Activated CD4-positive, alpha-beta T cell treated with anti-CD3 and anti-CD28 coated beads, Interleukin-2, amount 50 U/mL, for 48 hours (primary cell): ENCODE results near the gene PLPP1.

ENCODE experiments used
- DNase-seq, 2 experiments: peaks; one replicate each; pipeline ENCODE4 v3.0.0-alpha.2; 2020

The PLPP1 gene

DNA sequence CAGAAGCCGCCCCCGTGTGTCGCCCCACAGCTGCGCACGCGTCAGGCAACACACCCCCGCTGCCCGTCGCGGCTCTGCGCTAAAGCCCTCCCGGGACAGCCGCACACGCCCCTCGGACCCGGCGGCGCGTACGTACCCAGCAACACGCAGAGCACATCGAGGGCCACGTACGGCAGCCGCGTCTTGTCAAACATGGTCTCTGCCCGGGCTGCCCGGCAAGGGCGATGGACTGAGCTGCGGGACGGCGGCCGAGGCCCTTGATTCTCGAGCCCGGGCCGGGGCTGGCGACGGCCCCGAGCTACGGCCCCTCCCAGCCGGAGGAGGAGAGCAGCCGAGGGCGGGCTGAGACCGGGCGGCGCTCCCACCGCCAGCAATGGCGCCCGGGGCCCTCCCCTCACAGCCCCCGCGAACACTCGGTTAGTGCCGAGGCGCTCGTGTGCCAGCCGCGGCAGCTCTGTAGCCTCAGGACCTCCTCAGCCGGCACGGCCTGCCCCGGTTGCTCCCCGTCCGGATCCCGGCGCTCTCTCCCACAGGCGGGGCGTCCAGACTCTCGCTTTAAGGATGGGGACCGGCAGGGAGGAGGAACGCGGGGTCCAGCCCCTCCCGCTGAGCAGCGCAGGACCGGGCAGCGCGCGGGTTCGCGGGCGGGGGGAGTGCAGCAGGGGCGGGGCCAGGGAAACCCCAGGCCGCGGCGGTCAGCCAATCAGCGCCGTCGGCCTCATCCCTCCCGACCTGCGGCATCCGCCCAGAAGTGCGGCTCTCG lies at the start of gene PLPP1:
Gene PLPP1, minus strand, starts transcription at position 529 of the 763 bp plus-strand sequence. Its CDS starts 335 bp downstream, at position 194.
- peak; percentile 82 to 86 for DNase-seq

DNA sequence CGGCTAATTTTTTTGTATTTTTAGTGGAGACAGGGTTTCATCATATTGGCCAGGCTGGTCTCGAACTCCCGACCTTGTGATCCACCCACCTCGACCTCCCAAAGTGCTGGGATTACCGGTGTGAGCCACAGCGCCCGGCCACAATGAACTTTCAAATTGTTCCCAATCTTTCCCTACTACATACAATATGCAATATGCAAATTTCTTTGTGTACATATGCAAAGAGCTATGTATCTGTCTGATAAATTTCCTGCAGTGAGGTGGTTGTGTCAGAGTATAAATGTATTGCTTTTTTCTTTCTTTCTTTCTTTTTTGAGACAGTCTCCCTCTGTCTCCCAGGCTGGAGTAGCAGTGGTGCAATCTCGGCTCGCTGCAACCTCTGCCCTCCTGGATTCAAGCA lies 48.8 kb upstream of the PLPP1 start:
- DNase-seq = no peak

DNA sequence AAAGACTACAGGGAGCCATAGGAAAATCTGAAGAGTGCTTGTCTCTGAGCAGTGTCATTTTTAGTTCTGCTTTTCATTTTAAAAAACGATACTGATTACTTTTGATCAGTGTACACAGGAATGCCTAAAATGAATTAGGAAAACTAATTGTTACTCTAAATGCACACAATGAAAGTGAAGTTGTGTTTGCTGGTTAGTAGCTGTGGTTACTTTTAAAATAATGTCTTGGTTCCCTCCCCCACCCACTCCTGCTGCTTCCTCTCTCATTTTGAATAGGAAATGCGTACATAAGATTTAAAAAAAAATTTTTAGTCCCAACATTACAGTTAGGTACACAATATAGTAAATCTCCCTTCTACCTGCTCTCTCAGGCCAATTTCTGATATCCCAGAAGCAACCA lies 47.5 kb upstream of the PLPP1 start:
- DNase-seq = peak in 1 of 2 experiments; percentile 26

DNA sequence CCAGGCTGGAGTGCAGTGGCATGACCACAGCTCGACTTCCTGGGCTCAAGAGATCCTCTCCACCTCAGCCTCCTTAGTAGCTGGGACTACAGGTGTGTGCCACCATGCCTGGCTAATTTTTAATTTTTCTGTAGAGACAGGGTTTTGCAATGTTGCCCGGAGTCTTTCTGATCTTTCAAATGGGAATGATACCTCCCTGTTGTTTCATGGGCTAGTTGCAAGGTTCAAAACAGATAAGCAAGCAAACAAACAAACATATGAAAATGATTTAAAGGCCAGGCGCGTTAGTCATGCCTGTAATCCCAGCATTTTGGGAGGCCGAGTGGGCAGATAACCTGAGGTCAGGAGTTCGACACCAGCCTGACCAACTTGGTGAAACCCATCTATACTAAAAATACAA lies 45.3 kb upstream of the PLPP1 start:
- no peak for DNase-seq

DNA sequence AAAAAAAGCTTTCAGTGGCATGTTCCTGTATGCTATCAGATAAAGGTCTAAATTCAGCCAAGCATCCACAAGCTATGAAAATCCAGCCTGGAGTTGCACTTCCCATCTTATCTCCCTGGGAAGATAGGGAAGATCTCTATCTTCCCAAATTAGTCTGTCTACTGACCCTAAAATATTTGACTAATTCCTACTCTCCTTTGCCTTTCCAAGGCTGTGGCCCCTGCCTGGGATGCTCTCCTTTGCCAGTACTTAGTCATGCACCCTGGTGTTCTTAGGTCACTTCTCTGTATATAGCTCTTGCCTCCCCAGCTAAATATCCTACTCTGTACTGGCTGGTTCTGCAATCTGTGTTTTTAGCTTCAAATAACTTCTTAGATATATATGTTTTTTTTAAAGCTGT lies 44.0 kb upstream of the PLPP1 start:
- no peak for DNase-seq

DNA sequence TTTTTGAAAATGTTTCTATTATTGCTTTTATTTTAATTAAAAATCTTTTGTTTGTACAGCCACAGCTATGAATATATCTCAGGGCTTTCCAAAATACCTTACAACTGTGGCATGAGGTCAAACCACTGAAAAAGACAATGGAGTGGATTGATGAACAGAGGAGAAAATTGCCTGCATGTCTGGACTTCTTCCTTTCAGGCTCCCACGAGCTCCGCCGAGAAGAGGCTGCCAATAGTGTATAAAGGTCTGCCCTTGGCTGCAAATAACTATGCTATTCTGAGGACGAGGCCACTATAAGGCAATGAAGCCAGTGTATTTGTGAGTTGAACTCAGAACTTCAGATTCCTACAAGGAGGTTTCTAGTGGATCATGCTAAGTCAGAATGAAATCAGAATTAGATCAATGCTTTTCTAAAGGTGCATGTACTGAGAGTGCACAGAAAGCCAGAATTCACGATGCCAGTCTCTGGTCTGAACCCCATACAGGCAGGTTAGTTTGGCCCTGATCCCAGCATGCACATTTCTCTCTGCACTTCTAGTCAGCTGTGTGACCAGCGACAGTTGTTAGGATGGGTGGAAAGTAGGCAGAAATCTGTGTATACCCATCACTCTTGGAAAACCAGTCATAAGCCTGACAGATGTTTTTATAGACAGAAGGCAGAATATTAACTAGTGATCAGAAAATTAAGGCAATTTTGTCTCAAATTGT lies 42.7 kb upstream of the PLPP1 start:
- no peak for DNase-seq

DNA sequence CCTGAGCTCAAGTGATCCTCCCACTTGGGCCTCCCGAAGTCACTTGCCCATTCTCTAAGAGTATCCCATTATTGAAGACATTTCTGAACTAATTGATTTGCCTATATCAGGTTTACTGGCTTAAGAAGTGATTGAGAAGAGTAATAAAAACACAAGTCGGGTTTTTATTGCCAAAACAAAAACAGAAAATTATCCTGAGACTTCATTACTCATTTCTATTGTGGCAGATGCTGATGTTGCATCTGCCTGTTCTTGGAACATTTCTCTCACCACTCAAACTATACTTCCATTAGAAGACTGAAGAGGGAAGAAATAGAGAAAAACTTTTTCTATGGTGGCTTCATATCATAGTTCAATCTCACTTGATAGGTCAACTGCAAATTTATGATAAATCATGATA lies 41.9 kb upstream of the PLPP1 start:
- DNase-seq = no peak

DNA sequence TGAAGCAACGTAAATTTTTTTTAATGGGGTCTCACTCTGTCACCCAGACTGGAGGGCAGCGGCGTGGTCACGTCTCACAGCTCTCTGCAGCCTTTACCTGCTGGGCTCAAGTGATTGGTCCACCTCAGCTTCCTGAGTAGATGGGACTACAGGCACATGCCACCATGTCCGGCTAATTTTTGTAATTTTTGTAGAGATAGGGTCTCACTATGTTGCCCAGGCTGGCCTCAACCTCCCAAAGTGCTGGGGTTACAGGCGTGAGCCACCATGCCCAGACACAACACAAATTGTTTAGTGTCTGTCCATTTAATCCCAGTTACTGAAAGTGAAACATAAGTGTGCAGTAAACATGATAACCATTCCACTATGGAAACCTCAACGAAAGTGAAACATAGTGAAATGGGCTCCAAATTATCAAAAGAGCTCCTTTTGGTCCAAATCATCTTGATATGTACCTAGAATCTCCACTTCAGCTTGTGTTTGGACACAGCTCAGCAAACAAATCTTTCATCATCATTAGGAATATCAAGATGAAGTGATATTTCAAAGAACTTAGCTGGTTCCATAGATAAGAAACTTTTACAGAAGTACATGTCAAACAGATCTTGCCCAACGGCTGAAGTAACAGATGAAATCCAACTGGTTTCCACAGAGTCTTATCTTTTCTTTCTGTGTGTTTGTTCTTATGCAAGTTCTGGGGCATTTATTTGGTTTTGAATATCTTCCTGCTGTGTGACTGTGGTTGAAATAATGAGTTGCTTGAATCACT lies 41.2 kb upstream of the PLPP1 start:
- no peak for DNase-seq

DNA sequence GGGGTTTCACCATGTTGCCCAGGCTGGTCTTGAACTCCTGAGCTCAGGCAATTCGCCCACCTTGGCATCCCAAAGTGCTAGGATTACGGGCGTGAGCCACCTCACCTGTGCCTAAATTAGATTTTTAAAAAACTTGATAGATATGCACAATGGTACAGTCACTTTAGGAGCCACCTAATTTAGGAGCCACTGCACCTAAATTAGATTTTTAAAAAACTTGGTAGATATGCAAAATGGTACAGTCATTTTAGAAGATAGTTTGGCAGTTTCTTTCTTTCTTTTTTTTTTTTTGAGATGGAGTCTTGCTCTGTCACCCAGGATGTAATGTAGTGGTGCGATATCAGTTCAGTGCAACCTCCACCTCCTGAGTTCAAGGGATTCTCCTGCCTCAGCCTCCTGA lies 37.8 kb upstream of the PLPP1 start:
- no peak for DNase-seq

DNA sequence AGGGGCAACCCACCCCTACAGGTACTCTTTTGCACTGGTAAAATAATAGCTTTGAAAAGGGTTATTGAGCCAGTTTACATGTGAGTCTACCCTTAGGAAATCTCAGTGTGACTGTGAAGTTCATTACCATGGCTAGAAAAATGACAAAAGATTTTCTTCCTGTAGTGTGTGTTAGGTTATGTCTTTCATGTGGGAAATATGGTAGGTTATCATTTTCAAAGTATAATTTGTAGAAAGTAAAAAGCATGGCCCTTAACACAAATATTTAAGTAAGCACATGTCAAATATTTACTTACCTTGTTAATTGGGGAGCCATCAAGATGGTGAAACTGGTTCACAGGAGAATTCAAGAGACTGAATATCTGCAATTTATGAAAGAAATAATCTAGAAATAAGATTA lies 37.3 kb upstream of the PLPP1 start:
- DNase-seq = no peak

DNA sequence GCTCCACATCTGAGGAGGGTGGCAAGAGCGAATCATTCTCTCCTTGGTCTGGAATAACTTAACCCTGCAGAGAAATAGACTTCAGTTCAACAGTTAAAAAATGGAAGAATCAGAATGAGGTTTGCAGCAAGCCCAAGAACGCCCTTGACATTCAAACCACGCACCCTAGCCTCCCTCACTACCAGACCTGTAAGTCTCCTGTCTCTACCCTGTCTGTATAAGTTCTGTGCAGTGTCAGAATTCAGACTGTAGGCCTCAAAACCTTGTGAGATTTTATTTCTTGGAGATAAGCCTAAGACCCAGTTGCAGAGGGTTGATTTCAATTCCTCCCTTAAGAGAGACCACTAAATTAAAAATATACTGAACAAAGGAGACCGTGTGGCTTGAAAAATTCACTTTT lies 35.8 kb upstream of the PLPP1 start:
- no peak for DNase-seq

DNA sequence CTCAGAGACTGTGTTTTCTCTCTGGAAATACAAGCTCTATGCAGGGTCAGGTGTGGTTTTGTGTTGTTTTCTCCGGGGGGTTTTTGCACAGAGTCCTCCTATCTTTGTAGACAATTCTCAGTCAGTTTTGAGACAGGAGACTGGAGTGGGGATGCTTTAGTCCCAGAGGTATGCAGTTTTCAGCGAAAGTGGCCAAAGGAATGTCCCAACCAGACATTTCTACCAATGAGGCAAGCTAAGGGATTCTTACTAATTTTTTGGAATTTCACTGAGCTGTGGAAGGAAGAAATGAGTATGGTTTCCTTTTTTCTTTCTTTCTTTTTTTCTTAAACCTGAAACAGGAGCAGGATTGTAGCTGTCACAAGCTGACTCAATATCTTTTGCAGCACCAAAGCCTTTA lies 35.3 kb upstream of the PLPP1 start:
- DNase-seq = no peak

DNA sequence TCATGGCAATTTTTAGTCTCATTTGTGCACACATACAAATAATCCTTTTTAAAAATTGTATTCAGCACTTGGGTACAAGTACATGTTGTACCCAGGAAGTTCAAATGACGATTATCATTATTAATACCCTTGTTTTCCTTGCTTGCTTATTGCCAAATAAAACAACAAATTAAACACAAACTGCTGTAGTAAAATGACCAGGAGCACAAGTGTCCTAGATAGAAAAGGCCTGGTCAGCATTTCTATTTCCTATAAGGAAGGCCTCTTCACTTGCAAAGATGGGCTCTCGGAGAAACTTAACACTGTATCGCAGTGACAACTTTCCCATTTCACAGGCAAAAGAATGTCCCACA lies 34.7 kb upstream of the PLPP1 start:
- no peak for DNase-seq

DNA sequence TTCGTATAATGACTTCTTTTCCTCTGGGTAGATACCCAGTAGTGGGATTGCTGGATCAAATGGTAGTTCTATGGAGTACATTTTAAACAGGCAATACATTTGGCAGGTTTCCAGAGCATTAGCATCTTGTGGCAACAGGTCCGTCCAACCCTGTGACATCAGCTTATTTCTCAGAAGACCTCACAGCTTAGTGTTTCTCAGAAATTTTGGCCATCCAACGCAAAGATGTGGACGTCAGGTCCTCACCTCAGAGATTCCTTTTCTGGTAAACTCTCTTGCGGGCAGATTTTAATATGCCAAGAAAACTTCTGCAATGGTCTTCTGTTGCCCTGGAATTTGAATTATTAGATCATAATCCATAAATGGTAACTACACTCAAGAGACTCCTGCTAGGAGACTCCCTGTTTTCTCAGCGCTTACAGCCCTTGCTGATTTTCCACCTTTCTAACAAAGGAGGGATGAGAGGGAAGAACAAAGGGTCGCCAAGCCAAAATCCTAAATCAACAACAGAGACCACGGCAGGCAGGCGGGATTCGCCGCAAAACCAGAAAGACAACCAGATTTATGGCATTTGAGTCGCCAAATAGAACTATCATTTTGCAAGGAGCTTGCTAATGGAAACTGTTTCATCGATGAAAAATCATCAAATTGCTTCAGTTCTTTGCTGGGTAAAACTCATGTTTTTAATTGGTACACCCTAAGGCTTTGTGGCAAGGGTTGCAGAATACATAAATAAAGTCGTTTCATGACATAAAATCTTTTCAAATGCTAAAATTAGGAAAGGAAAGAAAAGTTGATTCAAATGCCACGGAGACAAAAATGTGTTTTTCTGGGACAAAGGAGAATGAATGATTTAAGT lies 34.1 kb upstream of the PLPP1 start:
- DNase-seq = no peak

DNA sequence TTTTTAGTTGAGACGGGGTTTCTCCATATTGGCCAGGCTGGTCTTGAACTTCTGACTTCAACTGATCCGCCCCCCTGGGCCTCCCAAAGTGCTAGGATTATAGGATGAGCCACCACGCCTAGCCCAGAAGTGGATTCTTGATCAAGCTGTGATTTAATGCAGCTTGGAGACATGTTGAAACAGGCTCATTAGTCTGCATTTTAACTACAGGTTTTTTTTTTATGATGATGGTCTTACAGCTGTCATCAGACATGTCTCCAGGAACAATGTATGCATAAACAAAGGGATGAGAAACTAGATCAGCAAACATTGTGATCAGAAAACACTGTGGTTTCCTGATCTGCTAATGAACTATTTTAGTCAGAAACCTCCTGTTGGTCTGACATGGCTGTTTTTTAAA lies 30.0 kb upstream of the PLPP1 start:
- no peak for DNase-seq

DNA sequence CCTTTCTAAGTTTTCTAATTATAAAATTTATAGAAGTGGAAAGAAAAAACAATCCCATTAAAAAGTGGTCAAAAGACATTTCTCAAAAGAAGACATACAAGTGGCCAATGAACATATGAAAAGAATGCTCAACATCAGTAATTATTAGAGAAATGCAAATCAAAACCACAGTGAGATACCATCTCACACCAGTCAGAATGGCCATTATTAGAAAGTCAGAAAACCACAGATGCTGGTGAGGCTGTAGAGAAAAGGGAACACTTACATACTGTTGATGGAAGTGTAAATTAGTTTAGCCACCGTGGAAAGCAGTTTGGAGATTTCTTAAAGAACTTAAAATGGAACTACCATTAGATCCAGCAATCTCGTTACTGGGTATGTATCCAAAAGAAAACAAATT lies 23.7 kb upstream of the PLPP1 start:
- no peak for DNase-seq

DNA sequence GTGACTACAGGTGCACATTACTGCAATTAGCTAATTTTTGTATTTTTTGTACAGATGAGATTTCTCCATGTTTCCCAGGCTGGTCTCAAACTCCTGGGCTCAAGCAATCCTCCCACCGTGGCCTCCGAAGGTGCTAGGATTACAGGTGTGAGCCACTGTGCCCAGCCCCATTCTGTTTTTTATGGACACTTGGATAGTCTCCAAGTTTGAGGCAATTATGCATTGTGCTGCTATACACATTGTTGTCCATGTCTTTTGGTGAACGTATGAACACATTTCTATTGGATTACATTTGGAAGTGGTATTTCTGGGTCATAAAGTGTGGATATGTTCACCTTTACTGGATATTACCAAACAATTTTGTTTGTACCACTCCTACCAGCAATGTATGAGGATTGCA lies 22.4 kb upstream of the PLPP1 start:
- DNase-seq = no peak

DNA sequence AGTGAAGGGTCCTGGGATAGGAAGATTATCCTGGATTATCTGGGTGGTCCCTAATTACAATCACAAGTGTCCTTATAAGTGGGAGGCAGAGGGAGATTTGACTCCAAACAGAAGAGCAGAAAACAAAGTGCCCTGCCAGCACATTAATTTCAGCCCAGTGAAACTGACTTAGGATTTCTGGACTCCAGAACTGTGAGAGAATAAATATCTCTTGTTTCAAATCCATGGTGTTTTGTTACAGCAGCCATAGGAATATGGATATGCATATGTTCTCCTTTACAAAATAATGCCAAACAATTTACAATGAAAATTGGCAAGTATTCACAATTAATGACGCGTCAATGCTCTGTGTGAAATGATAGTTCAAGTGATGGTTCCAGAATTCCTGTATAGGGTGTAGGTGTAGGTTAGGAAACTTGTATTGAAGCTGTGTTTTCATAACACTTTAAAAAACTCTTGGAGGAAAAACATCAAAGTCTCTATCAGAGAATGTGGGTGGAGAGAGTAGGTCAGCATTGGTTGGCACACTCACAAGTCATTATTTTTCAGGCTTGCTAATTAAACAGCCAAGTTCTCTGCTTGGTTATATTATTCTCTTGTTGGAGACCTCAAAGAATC lies 19.9 kb upstream of the PLPP1 start:
- DNase-seq = no peak

DNA sequence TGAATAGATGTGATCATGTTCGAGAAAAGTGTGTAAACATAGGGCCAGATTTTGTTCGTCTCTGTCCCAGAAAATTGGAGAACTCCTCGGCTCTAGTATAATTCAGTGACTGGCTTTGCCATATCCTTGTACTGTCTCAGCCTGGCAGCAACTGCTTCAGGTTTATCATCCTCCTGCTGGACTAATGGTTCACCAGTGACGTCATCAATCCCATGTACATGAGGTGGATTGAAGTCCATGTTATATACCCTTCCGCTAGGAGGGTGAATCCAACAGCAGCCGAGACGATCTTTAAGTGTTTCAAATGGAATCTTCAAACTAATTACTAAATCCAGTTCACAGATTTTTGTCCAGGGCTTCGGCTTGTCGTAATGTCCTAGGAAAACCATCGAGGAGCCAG lies 17.1 kb upstream of the PLPP1 start:
- DNase-seq = no peak

DNA sequence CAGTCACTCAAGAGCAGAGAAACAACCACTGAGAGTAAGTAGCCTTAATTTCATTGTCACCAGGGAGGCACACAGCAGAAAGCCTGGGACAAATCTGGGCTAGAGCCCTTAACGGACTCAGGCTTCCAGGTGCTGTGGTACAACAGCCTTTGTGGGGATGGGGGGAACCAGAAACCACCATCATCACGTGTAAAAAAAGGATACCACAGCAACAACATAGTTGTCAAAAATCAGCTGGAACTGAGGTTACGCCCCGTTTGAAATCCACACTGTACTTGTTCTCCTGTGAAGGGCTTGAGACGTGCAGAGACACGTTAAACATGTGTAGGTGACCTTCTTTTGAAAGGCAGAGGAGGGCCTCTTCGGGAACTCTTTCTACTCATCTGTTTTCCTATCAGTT lies 16.6 kb upstream of the PLPP1 start:
- no peak for DNase-seq

DNA sequence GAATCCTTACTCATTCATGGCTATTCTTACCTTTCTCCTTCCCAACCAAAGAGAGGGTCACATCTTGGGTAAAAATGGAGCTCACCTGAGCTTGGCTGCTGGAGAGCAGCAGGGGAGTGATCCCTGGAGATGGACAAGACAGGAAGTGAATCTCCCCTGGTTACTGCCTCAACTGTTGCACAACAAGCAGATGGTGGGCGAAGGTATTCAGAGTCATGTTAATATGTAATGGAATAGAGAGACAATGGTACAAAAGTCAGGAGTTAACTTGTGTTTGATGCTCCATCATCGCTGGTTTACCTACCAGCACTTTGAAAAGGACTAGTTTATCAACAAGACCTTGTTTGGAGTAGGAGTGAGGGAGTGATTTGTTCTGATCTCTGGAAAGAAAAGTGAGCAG lies 13.0 kb upstream of the PLPP1 start:
- no peak for DNase-seq

DNA sequence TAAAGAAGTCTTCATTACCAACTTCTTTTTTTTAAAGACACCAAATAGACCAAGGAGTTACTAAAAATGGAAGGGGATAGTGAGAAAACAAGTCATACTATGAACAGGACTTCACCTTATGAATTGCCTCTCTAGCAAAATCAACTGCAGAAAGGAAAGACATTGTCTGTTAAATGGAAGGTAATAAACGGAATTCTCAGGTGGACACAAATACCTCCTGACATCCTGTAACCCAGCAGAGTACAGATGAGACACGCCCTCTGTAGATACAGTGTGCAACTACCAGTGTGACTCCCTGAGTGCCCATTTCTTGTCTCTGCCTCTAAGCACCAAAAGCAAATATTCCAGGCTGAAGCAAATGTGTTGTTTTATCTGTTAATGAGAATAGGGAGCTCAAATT lies 12.2 kb upstream of the PLPP1 start:
- DNase-seq = no peak

DNA sequence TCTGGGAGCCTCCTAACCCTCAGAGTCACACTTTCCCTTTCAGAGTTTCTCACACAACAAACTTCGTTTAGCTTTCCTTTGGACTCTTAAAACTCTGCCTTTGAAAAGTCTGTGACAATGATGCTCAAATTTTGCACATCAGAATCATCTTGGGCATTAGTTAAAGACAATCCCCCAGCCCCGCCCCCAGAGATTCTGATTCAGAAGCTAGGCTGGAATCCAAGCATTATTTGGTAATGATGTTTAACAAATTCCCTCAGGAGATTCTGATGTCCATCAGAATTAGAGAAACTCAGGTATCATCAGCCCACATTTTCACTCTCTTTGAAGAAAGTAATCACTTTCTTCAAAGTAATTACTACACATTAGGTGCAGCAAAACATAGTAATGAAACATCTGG lies 9.6 kb upstream of the PLPP1 start:
- DNase-seq = no peak
